HepG2 (cell line): ENCODE data around the gene ASIC2. TPM values are rescaled to one million over a fixed set of nuclear protein-coding genes. Genes with fewer than 3 reads are reported as not detected.

Source experiments
- ATAC-seq: fragments of 200-7000 bp; cut with Tn5 transposase; 3 replicates; pipeline ENCODE4 v1.9.1; 2020; ENCODE audit warnings: mild to moderate bottlenecking, moderate library complexity
- BruUV-seq: library from RNA; stranded (reverse); fragments of 400-500 nt; replicated peaks from 2 replicates; lab custom pipeline; 2021; lab: Mats Ljungman, UMichigan
- CTCF ChIA-PET: fragments of 300-600 bp; formaldehyde crosslinking; extraction: SDS; loops from one replicate; lab custom pipeline; 2021; ENCODE audit warnings: low total read pairs, inconsistent platforms, low intra/inter-chr PET ratio; lab: Yijun Ruan, JAX
- POLR2A ChIA-PET: fragments of 350-600 bp; sonication (Branson Sonifier 250); formaldehyde crosslinking; loops from one replicate; lab custom pipeline; 2020; ENCODE audit warnings: antibody characterized with exemption, inconsistent platforms; lab: Yijun Ruan, JAX
- DNase-seq: peaks from one replicate; pipeline ENCODE4 v3.0.0-alpha.2; 2015; ENCODE audit warnings: low spot score
- FAIRE-seq: peaks from 3 replicates; lab custom pipeline; 2011; peaks lifted over from hg19 to GRCh38; lab: Jason Lieb, UNC
- H2AFZ ChIP-seq: one replicate; pipeline ENCODE4 v1.6.1; 2011; ENCODE audit warnings: low read length, inconsistent platforms
- H3K27ac ChIP-seq: fragments of 300-600 bp; 3 replicates; pipeline ENCODE4 v1.8.0; 2011; ENCODE audit warnings: mixed run types, mild to moderate bottlenecking, mixed read lengths, low read length, inconsistent platforms; ENCODE audit not compliant: insufficient read depth; ENCODE audit errors: extremely low read length
- H3K27me3 ChIP-seq, 2 experiments: fragments of 200-600 bp in 1 of 2; 2 replicates in 1 of 2; 3 replicates in 1 of 2; pipeline versions ENCODE4 v1.6.0 to v1.8.0; 2011; ENCODE audit warnings: low read length in 2 of 2, mild to moderate bottlenecking in 2 of 2, moderate library complexity in 2 of 2, inconsistent platforms in 1 of 2; ENCODE audit not compliant: insufficient read depth in 2 of 2, control insufficient read depth in 1 of 2
- H3K36me3 ChIP-seq, 2 experiments: fragments of 200-600 bp in 1 of 2; replicated peaks in 1 of 2; 2 replicates in 1 of 2; 3 replicates in 1 of 2; pipeline versions ENCODE4 v1.5.1 to v1.8.0; 2011; ENCODE audit warnings: low read length in 2 of 2, inconsistent platforms in 1 of 2; ENCODE audit not compliant: insufficient read depth in 2 of 2, control insufficient read depth in 1 of 2
- H3K4me1 ChIP-seq: 2 replicates; pipeline ENCODE4 v1.5.1; 2012; ENCODE audit warnings: low read length, inconsistent platforms; ENCODE audit not compliant: insufficient read depth
- H3K4me2 ChIP-seq: 2 replicates; pipeline ENCODE4 v1.6.0; 2011; ENCODE audit warnings: low read depth, low read length, inconsistent platforms
- H3K4me3 ChIP-seq, 3 experiments: fragments of 200-600 bp in 1 of 3; sonication (generic), shearing (Covaris generic) in 1 of 3; replicated peaks in 1 of 3; 2 replicates each; pipeline ENCODE4 v1.5.1; 2011 to 2016; ENCODE audit warnings: low read length in 3 of 3, inconsistent platforms in 2 of 3, low read depth in 2 of 3, mild to moderate bottlenecking in 2 of 3, control low read depth in 1 of 3, mixed read lengths in 1 of 3; ENCODE audit not compliant: insufficient read depth in 1 of 3
- H3K79me2 ChIP-seq: one replicate; pipeline ENCODE4 v1.6.1; 2011; ENCODE audit warnings: low read length, inconsistent platforms; ENCODE audit not compliant: insufficient read depth
- H3K9ac ChIP-seq: 2 replicates; pipeline ENCODE4 v1.6.0; 2011; ENCODE audit warnings: mild to moderate bottlenecking, low read depth, low read length, inconsistent platforms; ENCODE audit not compliant: insufficient read depth
- H3K9me3 ChIP-seq: 2 replicates; pipeline ENCODE4 v1.5.1; 2012; ENCODE audit warnings: mild to moderate bottlenecking, low read length
- H4K20me1 ChIP-seq: 2 replicates; pipeline ENCODE4 v1.6.0; 2011; ENCODE audit warnings: inconsistent platforms, mild to moderate bottlenecking, low read length, moderate library complexity; ENCODE audit not compliant: insufficient read depth
- ARNT2 ChIP-seq: sonication (generic); formaldehyde crosslinking; IDR thresholded peaks from 2 replicates; pipeline ENCODE4 v1.8.0; 2022; ENCODE audit warnings: mild to moderate bottlenecking, low read depth, missing genetic modification reagents, moderate library complexity
- CBX1 ChIP-seq: IDR thresholded peaks from one replicate; pipeline ENCODE4 v1.6.1; 2016; ENCODE audit warnings: antibody characterized with exemption, low read depth
- KAT2B ChIP-seq: fragments of 150-350 bp; IDR thresholded peaks from 2 replicates; pipeline ENCODE4 v1.6.1; 2014; ENCODE audit warnings: low read depth, low read length, borderline replicate concordance
- U2AF2 ChIP-seq: fragments of 200-400 bp; formaldehyde crosslinking; IDR thresholded peaks from 2 replicates; pipeline ENCODE4 v1.6.1; 2017; ENCODE audit warnings: low read depth, mild to moderate bottlenecking, low read length
- WGBS: methylation state at CpG from one replicate; pipeline ENCODE4 v1.1.6; 2017; ENCODE audit warnings: low lambda C conversion rate; 5-methylcytosine and 5-hydroxymethylcytosine counted together
- in situ Hi-C: cut with HindIII; loops from 2 replicates; pipeline ENCODE4 v1.10.0; 2017; ENCODE audit warnings: low pct_unique_long_range_greater_than_20kb; ENCODE audit not compliant: extremely low pct_ligation_motif_present
- intact Hi-C: fragments of 100-400 bp; cut with micrococcal nuclease; formaldehyde crosslinking; loops from one replicate; pipeline ENCODE4 v1.10.0; 2022; ENCODE audit not compliant: unreplicated experiment
- polyA plus RNA-seq, 8 experiments: library from polyadenylated mRNA; depleted of rRNA in 3 of 8; stranded (reverse) in 7 of 8; unstranded in 1 of 8; fragments of >200 nt; fragmentation: Illumina TruSeq in 4 of 8; extraction: Trizol in 4 of 8; gene quantifications; 2 replicates each; pipeline versions ENCODE4 v1.2.1 to v1.2.3, GENCODE V29; 2011 to 2016; ENCODE audit warnings: low read depth in 4 of 8, missing spikeins in 1 of 8, mixed read lengths in 1 of 8; ENCODE audit not compliant: insufficient read depth in 1 of 8
- total RNA-seq, 5 experiments: library from RNA; depleted of rRNA; stranded (reverse); fragments of >200 nt; fragmentation: Illumina TruSeq; extraction: Trizol; gene quantifications; 2 replicates each; pipeline ENCODE4 v1.2.3, GENCODE V29; 2016; ENCODE audit warnings: low read depth in 1 of 5
- TF ChIP-seq, protein P1 (sequence below): fragments of 450-650 bp; IDR thresholded peaks from 2 replicates; pipeline ENCODE4 v1.6.1; 2016

ASIC2 gene
- total and polyA plus RNA-seq, 2 of the 13 experiments (the other 11 are each of a cell fraction or from before 2014, with no cell fraction given), result not detected

- CTCF ChIA-PET, result no interaction called here
Measured at GRCh38 chr17:33242375-33243124, 50.5 kb downstream of the ASIC2 start.

DNA sequence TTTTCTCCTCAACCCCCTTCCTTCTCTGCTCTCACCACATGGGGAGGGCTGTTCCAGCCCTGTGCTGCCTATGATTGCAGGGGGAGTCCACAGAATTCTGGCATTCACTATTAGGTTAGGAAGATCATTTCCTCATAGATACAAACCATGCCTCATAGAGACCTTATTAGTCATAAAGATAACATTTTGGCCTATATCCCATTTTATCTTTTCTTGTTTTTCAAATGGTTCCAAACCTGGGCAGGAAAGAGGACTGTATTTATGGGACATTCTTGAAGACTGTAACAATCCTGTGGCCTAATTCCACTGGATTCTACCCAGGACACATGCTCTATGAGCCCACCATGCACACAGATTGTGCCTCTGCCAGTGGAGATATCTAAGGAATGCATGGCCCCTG, 51.7 kb downstream of the ASIC2 start:
- Histone ChIP-seq H3K79me2 (no peaks in the 10 kb centered on the region), H3K9ac (no peak overlapping the region), H3K27ac (no peak overlapping the region), H3K4me1 (no peaks in the 10 kb centered on the region), H3K9me3 (no peaks in the 10 kb centered on the region), H3K36me3 (no peaks in the 10 kb centered on the region), H3K27me3 (peaks cover 0 to 5% of the 10 kb centered on the region in 2 experiments; a peak in 1 of 5 replicates), H2AFZ (no peak overlapping the region), H4K20me1 (no peaks in the 10 kb centered on the region), H3K4me3 (no peak overlapping the region), H3K4me2 (no peak overlapping the region)
- BruUV-seq, result no TSS peak
- POLR2A ChIA-PET, result no interaction called here
- no peak for FAIRE-seq
- TF ChIP-seq ARNT2 (CRISPR knock-in tag), result no peak
- CTCF ChIA-PET, result no interaction called here
- ATAC-seq, result no peak
- in situ Hi-C loops, result no loop called here
- intact Hi-C loops, result no loop called here
- no peak for DNase-seq

More at GRCh38 chr17:33242375-33243124, 50.5 kb downstream of the ASIC2 start:
- in situ Hi-C loops (no loop called here), intact Hi-C loops (no loop called here)
- H3K9me3 ChIP-seq, result no peaks in the 10 kb centered on the region
- DNase-seq (no peak), ATAC-seq (no peak), FAIRE-seq (no peak)
- POLR2A ChIA-PET, result no interaction called here
- no peak overlapping the region for H3K9ac ChIP-seq
- H3K27me3 ChIP-seq, result peaks cover 0 to 9% of the 10 kb centered on the region in 2 experiments; a peak in 2 of 5 replicates
- WGBS, result 8% methylated on average over 8 of the region's 8 CpGs
- no peaks in the 10 kb centered on the region for H3K36me3 ChIP-seq
- BruUV-seq, result no TSS peak
- H4K20me1 ChIP-seq, result no peaks in the 10 kb centered on the region
- no peak overlapping the region for H3K4me2 ChIP-seq
- no peaks in the 10 kb centered on the region for H3K4me1 ChIP-seq
- H3K4me3 ChIP-seq, result no peak overlapping the region
- no peak overlapping the region for H3K27ac ChIP-seq
- H3K79me2 ChIP-seq, result no peaks in the 10 kb centered on the region
- TF ChIP-seq U2AF2 (no peak), CBX1 (no peak), KAT2B (no peak)
- TF ChIP-seq, protein P1, sequence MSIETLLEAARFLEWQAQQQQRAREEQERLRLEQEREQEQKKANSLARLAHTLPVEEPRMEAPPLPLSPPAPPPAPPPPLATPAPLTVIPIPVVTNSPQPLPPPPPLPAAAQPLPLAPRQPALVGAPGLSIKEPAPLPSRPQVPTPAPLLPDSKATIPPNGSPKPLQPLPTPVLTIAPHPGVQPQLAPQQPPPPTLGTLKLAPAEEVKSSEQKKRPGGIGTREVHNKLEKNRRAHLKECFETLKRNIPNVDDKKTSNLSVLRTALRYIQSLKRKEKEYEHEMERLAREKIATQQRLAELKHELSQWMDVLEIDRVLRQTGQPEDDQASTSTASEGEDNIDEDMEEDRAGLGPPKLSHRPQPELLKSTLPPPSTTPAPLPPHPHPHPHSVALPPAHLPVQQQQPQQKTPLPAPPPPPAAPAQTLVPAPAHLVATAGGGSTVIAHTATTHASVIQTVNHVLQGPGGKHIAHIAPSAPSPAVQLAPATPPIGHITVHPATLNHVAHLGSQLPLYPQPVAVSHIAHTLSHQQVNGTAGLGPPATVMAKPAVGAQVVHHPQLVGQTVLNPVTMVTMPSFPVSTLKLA, result peak; percentile 63
- no peak overlapping the region for H2AFZ ChIP-seq
